ENCODE results near the gene TRAF5. TPM values are rescaled to one million over a fixed set of nuclear protein-coding genes. Genes with fewer than 3 reads are reported as not detected.
A peak's percentile ranks its signal among the peaks of the same experiment; 100 is the strongest.

TRAF5 gene
- total RNA-seq, 6 experiments from 2014 or later = 0.59 to 3.6 (median 1.6) TPM

- ATAC-seq = peak in 1 of 4 donors; percentile 19
- no peaks in the 10 kb centered on the region for H3K27me3 ChIP-seq
- no peak overlapping the region for H3K27ac ChIP-seq
- WGBS (ENCODE audit: insufficient coverage, low coverage, low lambda C conversion rate, missing lambda C conversion rate) = 32% methylated on average over 3 of the region's 3 CpGs
- no peaks in the 10 kb centered on the region for H3K36me3 ChIP-seq
- DNase-seq = no peak
- H3K4me1 ChIP-seq = no peaks in the 10 kb centered on the region
- H3K4me3 ChIP-seq = no peak overlapping the region
- TF ChIP-seq POLR2A (IDR thresholded peaks at IDR 0.05) (no peak), CTCF (IDR thresholded peaks at IDR 0.05) (no peak)
- intact Hi-C loops (cut with DNase I) = no loop called here
- H3K9me3 ChIP-seq = no peaks in the 10 kb centered on the region
These were observed 9.0 kb downstream of the TRAF5 start for GRCh38 chr1:211335522-211336157.

- no peak for DNase-seq
- Histone ChIP-seq H3K9me3 (no peaks in the 10 kb centered on the region), H3K4me3 (no peak overlapping the region), H3K27me3 (no peaks in the 10 kb centered on the region), H3K27ac (no peak overlapping the region), H3K4me1 (no peaks in the 10 kb centered on the region), H3K36me3 (no peaks in the 10 kb centered on the region)
- no peak for ATAC-seq
- intact Hi-C loops (cut with DNase I) = no loop called here
- 90% methylated on average over 2 of the region's 3 CpGs for WGBS (ENCODE audit: insufficient coverage, low coverage, low lambda C conversion rate, missing lambda C conversion rate)
- TF ChIP-seq POLR2A (IDR thresholded peaks at IDR 0.05) (no peak), CTCF (IDR thresholded peaks at IDR 0.05) (no peak)
These were observed 9.5 kb downstream of the TRAF5 start for GRCh38 chr1:211336161-211336560.

- H3K36me3 ChIP-seq = no peaks in the 10 kb centered on the region
- no peaks in the 10 kb centered on the region for H3K27me3 ChIP-seq
- TF ChIP-seq POLR2A (IDR thresholded peaks at IDR 0.05) = no peak
- no peak for TF ChIP-seq CTCF (IDR thresholded peaks at IDR 0.05)
- ATAC-seq (no peak), DNase-seq (no peak)
- no peak overlapping the region for H3K4me3 ChIP-seq
- H3K9me3 ChIP-seq = no peaks in the 10 kb centered on the region
- WGBS (ENCODE audit: insufficient coverage, low coverage, low lambda C conversion rate, missing lambda C conversion rate) = 88% methylated on average over 14 of the region's 15 CpGs
- H3K4me1 ChIP-seq = no peaks in the 10 kb centered on the region
- no peak overlapping the region for H3K27ac ChIP-seq
- intact Hi-C loops (cut with DNase I) = no loop called here
These were observed 10.1 kb downstream of the TRAF5 start for GRCh38 chr1:211336775-211337174.

GRCh38 chr1:211337430-211338223 lies 11.0 kb downstream of the TRAF5 start:
- no peaks in the 10 kb centered on the region for H3K9me3 ChIP-seq
- TF ChIP-seq POLR2A (IDR thresholded peaks at IDR 0.05) (no peak), CTCF (IDR thresholded peaks at IDR 0.05) (no peak)
- no peaks in the 10 kb centered on the region for H3K27me3 ChIP-seq
- DNase-seq = no peak
- H3K27ac ChIP-seq = no peak overlapping the region
- H3K4me1 ChIP-seq = no peaks in the 10 kb centered on the region
- no peak for ATAC-seq
- no peak overlapping the region for H3K4me3 ChIP-seq
- WGBS (ENCODE audit: insufficient coverage, low coverage, low lambda C conversion rate, missing lambda C conversion rate) = 77% methylated on average over 5 of the region's 7 CpGs
- no peaks in the 10 kb centered on the region for H3K36me3 ChIP-seq
- intact Hi-C loops (cut with DNase I) = no loop called here
